IMR-90 (cell line): ENCODE measurements around the gene GRHL3. TPM values are rescaled to one million over a fixed set of nuclear protein-coding genes. Genes with fewer than 3 reads are reported as not detected.

Experiments
- ATAC-seq: fragments of 200-7000 bp; cut with Tn5 transposase; 2 replicates; pipeline ENCODE4 v1.9.1; 2020; ENCODE audit warnings: low read depth, mild to moderate bottlenecking, moderate library complexity
- BruUV-seq: library from RNA; stranded (reverse); fragments of 400-500 nt; replicated peaks from 2 replicates; lab custom pipeline; 2021; lab: Mats Ljungman, UMichigan
- CTCF ChIA-PET: fragments of 300-600 bp; formaldehyde crosslinking; extraction: SDS; loops from one replicate; lab custom pipeline; 2021; ENCODE audit warnings: antibody characterized with exemption; lab: Yijun Ruan, JAX
- POLR2A ChIA-PET: fragments of 300-600 bp; sonication (Branson Sonifier 250); formaldehyde crosslinking; loops from one replicate; lab custom pipeline; 2022; ENCODE audit warnings: antibody characterized with exemption; ENCODE audit not compliant: unreplicated experiment; lab: Charles Lee
- DNase-seq: peaks from one replicate; pipeline ENCODE4 v3.0.0; 2013
- H2AFZ ChIP-seq: replicated peaks from 2 replicates; pipeline ENCODE3; 2013; ENCODE audit warnings: low read length, mild to moderate bottlenecking; ENCODE audit not compliant: poor library complexity
- H2AK5ac ChIP-seq: 2 replicates; pipeline ENCODE4 v1.6.1; 2013; ENCODE audit warnings: low read depth, low read length, inconsistent platforms
- H2AK9ac ChIP-seq: replicated peaks from 2 replicates; pipeline ENCODE3; 2013; ENCODE audit warnings: mild to moderate bottlenecking, low read depth, low read length, moderate library complexity; ENCODE audit not compliant: poor library complexity
- H2BK120ac ChIP-seq: 2 replicates; pipeline ENCODE4 v1.6.1; 2013; ENCODE audit warnings: low read depth, low read length, inconsistent platforms
- H2BK15ac ChIP-seq: 3 replicates; pipeline ENCODE4 v1.6.1; 2013; ENCODE audit warnings: low read depth, low read length, inconsistent platforms
- H2BK20ac ChIP-seq: 2 replicates; pipeline ENCODE4 v1.6.1; 2013; ENCODE audit warnings: low read depth, mild to moderate bottlenecking, inconsistent platforms, low read length, moderate library complexity
- H2BK5ac ChIP-seq: 2 replicates; pipeline ENCODE4 v1.6.1; 2013; ENCODE audit warnings: mild to moderate bottlenecking, low read depth, low read length, inconsistent platforms; ENCODE audit not compliant: poor library complexity, severe bottlenecking
- H3K14ac ChIP-seq: replicated peaks from 2 replicates; pipeline ENCODE4 v1.6.1; 2013; ENCODE audit warnings: low read depth, low read length, inconsistent platforms
- H3K18ac ChIP-seq: 2 replicates; pipeline ENCODE4 v1.6.1; 2013; ENCODE audit warnings: low read depth, low read length, control low read depth
- H3K23ac ChIP-seq: 2 replicates; pipeline ENCODE4 v1.6.1; 2013; ENCODE audit warnings: low read depth, low read length, inconsistent platforms
- H3K27ac ChIP-seq: 2 replicates; pipeline ENCODE4 v1.5.1; 2013; ENCODE audit warnings: mild to moderate bottlenecking, control low read depth, low read length; ENCODE audit not compliant: insufficient read depth
- H3K27me3 ChIP-seq: 2 replicates; pipeline ENCODE4 v1.6.1; 2013; ENCODE audit warnings: low read length; ENCODE audit not compliant: control insufficient read depth, insufficient read depth
- H3K36me3 ChIP-seq: 2 replicates; pipeline ENCODE4 v1.6.1; 2013; ENCODE audit warnings: low read length, mixed read lengths; ENCODE audit not compliant: control insufficient read depth, insufficient read depth
- H3K4ac ChIP-seq: 2 replicates; pipeline ENCODE4 v1.6.1; 2013; ENCODE audit warnings: low read depth, low read length, inconsistent platforms
- H3K4me1 ChIP-seq: 2 replicates; pipeline ENCODE4 v1.6.1; 2013; ENCODE audit warnings: low read length, mixed read lengths; ENCODE audit not compliant: control insufficient read depth, insufficient read depth
- H3K4me2 ChIP-seq: 2 replicates; pipeline ENCODE4 v1.6.1; 2013; ENCODE audit warnings: low read depth, mild to moderate bottlenecking, control low read depth, low read length, moderate library complexity
- H3K4me3 ChIP-seq: 2 replicates; pipeline ENCODE4 v1.5.1; 2013; ENCODE audit warnings: low read depth, mild to moderate bottlenecking, control low read depth, low read length, moderate library complexity; ENCODE audit not compliant: insufficient read depth
- H3K56ac ChIP-seq: 2 replicates; pipeline ENCODE4 v1.6.1; 2013; ENCODE audit warnings: low read length, inconsistent platforms; ENCODE audit not compliant: insufficient read depth; ENCODE audit errors: extremely low read depth
- H3K79me1 ChIP-seq, 2 experiments: 2 replicates each; pipeline ENCODE4 v1.6.1; 2013; ENCODE audit warnings: low read length in 2 of 2, inconsistent platforms in 1 of 2, low read depth in 1 of 2
- H3K9ac ChIP-seq: 2 replicates; pipeline ENCODE4 v1.6.1; 2013; ENCODE audit warnings: low read depth, low read length, control low read depth
- H3K9me1 ChIP-seq: 2 replicates; pipeline ENCODE4 v1.6.1; 2013; ENCODE audit warnings: low read length, inconsistent platforms; ENCODE audit not compliant: insufficient read depth
- H3K9me3 ChIP-seq: 2 replicates; pipeline ENCODE4 v1.6.1; 2013; ENCODE audit warnings: low read length; ENCODE audit not compliant: control insufficient read depth, insufficient read depth
- H4K20me1 ChIP-seq: 2 replicates; pipeline ENCODE4 v1.6.1; 2013; ENCODE audit warnings: low read length, inconsistent platforms; ENCODE audit not compliant: insufficient read depth
- H4K5ac ChIP-seq: 2 replicates; pipeline ENCODE4 v1.6.1; 2013; ENCODE audit warnings: mild to moderate bottlenecking, low read depth, low read length, control low read depth
- H4K8ac ChIP-seq, 2 experiments: 2 replicates each; pipeline ENCODE4 v1.6.1; 2013; ENCODE audit warnings: low read depth in 2 of 2, low read length in 2 of 2, control low read depth in 1 of 2, inconsistent platforms in 1 of 2
- H4K91ac ChIP-seq: 2 replicates; pipeline ENCODE4 v1.6.1; 2013; ENCODE audit warnings: low read depth, low read length, inconsistent platforms; ENCODE audit not compliant: insufficient read depth
- BHLHE40 ChIP-seq: fragments of 150-350 bp; IDR thresholded peaks from 2 replicates; pipeline ENCODE4 v1.6.1; 2016; ENCODE audit warnings: mild to moderate bottlenecking, low read depth, low read length
- MAFK ChIP-seq: IDR thresholded peaks from 2 replicates; pipeline ENCODE4 v1.6.1; 2012; ENCODE audit warnings: low read depth, low read length, improper control_type of control experiment
- MAZ ChIP-seq: IDR thresholded peaks from 2 replicates; pipeline ENCODE4 v1.6.1; 2012; ENCODE audit warnings: low read depth, mild to moderate bottlenecking, low read length, improper control_type of control experiment, moderate library complexity, borderline replicate concordance
- MXI1 ChIP-seq: IDR thresholded peaks from 2 replicates; pipeline ENCODE4 v1.6.1; 2012; ENCODE audit warnings: low read depth, mild to moderate bottlenecking, low read length, moderate library complexity, borderline replicate concordance
- NFE2L2 ChIP-seq: fragments of 150-350 bp; IDR thresholded peaks from 2 replicates; pipeline ENCODE4 v1.6.1; 2016; ENCODE audit warnings: low read depth, mild to moderate bottlenecking, low read length
- POLR2A ChIP-seq: IDR thresholded peaks from 2 replicates; pipeline ENCODE4 v1.6.1; 2012; ENCODE audit warnings: mild to moderate bottlenecking, low read depth, low read length
- RAD21 ChIP-seq: IDR thresholded peaks from 2 replicates; pipeline ENCODE4 v1.6.1; 2012; ENCODE audit warnings: low read length, improper control_type of control experiment
- RCOR1 ChIP-seq: IDR thresholded peaks from 2 replicates; pipeline ENCODE4 v1.6.1; 2012; ENCODE audit warnings: mild to moderate bottlenecking, low read length, improper control_type of control experiment; ENCODE audit not compliant: insufficient replicate concordance
- RFX5 ChIP-seq: IDR thresholded peaks from 2 replicates; pipeline ENCODE4 v1.8.0; 2012; ENCODE audit warnings: low read depth, mild to moderate bottlenecking, low read length, moderate library complexity
- SMC3 ChIP-seq: fragments of 150-350 bp; IDR thresholded peaks from 2 replicates; pipeline ENCODE4 v1.6.1; 2016; ENCODE audit warnings: low read depth, mild to moderate bottlenecking, antibody characterized with exemption, low read length, moderate library complexity
- WGBS, 2 experiments: methylation state at CpG; one replicate each; pipeline versions ENCODE4 v1.1.5 to v1.1.7; 2013; ENCODE audit warnings: missing lambda C conversion rate in 2 of 2; ENCODE audit not compliant: insufficient read length in 1 of 2; ENCODE audit errors: extremely low coverage in 2 of 2; 5-methylcytosine and 5-hydroxymethylcytosine counted together
- dilution Hi-C: fragments of 300-500 bp; cut with HindIII; formaldehyde crosslinking; loops from one replicate; pipeline ENCODE4 v1.14.3; 2018; ENCODE audit warnings: low sequenced_read_pairs; ENCODE audit not compliant: unreplicated experiment
- in situ Hi-C: fragments of 300-500 bp; cut with MboI; formaldehyde crosslinking; loops from 3 replicates; pipeline ENCODE4 v1.14.3; 2019; ENCODE audit warnings: low sequenced_read_pairs, inconsistent platforms, mixed read lengths
- intact Hi-C: fragments of 100-400 bp; cut with micrococcal nuclease; formaldehyde crosslinking; loops from 2 replicates; pipeline ENCODE4 v1.10.0; 2022
- polyA plus RNA-seq, 3 experiments: library from polyadenylated mRNA; depleted of rRNA; stranded (reverse); fragments of >200 nt; gene quantifications; 2 replicates each; pipeline ENCODE4 v1.2.3, GENCODE V29; 2012; ENCODE audit warnings: low replicate concordance in 1 of 3
- total RNA-seq: library from RNA; depleted of rRNA; stranded (reverse); fragments of >200 nt; gene quantifications from 2 replicates; pipeline ENCODE4 v1.2.3, GENCODE V29; 2012
- TF ChIP-seq, protein P1 (sequence below): fragments of 150-350 bp; IDR thresholded peaks from 2 replicates; pipeline ENCODE4 v1.6.1; 2016; ENCODE audit warnings: low read depth, mild to moderate bottlenecking, low read length, moderate library complexity, borderline replicate concordance
- TF ChIP-seq, protein P2 (sequence below): fragments of 150-350 bp; IDR thresholded peaks from 2 replicates; pipeline ENCODE4 v1.6.1; 2017; ENCODE audit warnings: mild to moderate bottlenecking, antibody characterized with exemption, low read length, low read depth
- TF ChIP-seq, protein P3 (sequence below): conservative IDR thresholded peaks from 2 replicates; pipeline ENCODE4 v1.5.1; 2012; ENCODE audit warnings: mild to moderate bottlenecking, low read depth, low read length, improper control_type of control experiment

GRHL3 gene
- total and polyA plus RNA-seq, 2 of the 4 experiments (the other 2 are of a cell fraction): not detected

DNA sequence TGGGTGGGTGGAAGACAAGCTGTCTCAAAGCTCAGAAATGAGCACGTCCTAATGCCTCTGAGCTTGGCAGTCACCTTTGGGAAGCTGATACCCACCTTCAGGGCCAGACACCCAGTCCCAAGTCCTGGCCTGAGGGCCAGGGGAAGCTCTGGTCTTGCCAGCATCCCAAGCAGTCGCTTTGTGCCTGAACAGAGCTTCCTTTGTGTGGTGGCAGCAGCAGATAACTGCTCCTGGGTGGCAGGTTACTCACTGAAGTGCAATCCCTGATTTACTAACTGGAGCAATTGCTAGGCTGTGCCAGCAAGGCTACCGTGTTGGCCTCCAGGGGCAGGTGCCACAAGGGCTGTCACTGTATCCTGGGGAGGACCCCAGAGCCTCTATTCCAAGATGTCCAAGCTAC, 40.4 kb upstream of the GRHL3 start:
- in situ Hi-C loops (no loop called here), dilution Hi-C loops (no loop called here), intact Hi-C loops (no loop called here)
- no TSS peak for BruUV-seq
- no peaks in the 10 kb centered on the region for H3K79me1 ChIP-seq
- H3K27me3 ChIP-seq: peaks cover 25% of the 10 kb centered on the region
- no peak for DNase-seq
- H4K20me1 ChIP-seq: no peaks in the 10 kb centered on the region
- H3K4ac ChIP-seq: no peak overlapping the region
- H2BK5ac ChIP-seq: no peak overlapping the region
- H3K18ac ChIP-seq: no peak overlapping the region
- ChIA-PET POLR2A (no interaction called here), CTCF (no interaction called here)
- no peak overlapping the region for H2BK15ac ChIP-seq
- H3K36me3 ChIP-seq: no peaks in the 10 kb centered on the region
- no peak overlapping the region for H3K4me3 ChIP-seq
- 80% methylated on average over 1 of the region's 3 CpGs; no CpG with 5 or more reads in 1 of the 2 experiments for WGBS, 2 experiments
- no peak overlapping the region for H3K14ac ChIP-seq
- no peak overlapping the region for H3K56ac ChIP-seq
- ATAC-seq: no peak
- H2BK20ac ChIP-seq: no peak overlapping the region
- H2AK9ac ChIP-seq: peak overlapping the region; percentile 28
- H2BK120ac ChIP-seq: no peak overlapping the region
- TF ChIP-seq, protein P1, sequence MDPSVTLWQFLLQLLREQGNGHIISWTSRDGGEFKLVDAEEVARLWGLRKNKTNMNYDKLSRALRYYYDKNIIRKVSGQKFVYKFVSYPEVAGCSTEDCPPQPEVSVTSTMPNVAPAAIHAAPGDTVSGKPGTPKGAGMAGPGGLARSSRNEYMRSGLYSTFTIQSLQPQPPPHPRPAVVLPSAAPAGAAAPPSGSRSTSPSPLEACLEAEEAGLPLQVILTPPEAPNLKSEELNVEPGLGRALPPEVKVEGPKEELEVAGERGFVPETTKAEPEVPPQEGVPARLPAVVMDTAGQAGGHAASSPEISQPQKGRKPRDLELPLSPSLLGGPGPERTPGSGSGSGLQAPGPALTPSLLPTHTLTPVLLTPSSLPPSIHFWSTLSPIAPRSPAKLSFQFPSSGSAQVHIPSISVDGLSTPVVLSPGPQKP: no peak
- TF ChIP-seq NFE2L2: no peak
- no peak for TF ChIP-seq RAD21
- TF ChIP-seq, protein P2, sequence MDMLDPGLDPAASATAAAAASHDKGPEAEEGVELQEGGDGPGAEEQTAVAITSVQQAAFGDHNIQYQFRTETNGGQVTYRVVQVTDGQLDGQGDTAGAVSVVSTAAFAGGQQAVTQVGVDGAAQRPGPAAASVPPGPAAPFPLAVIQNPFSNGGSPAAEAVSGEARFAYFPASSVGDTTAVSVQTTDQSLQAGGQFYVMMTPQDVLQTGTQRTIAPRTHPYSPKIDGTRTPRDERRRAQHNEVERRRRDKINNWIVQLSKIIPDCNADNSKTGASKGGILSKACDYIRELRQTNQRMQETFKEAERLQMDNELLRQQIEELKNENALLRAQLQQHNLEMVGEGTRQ: no peak
- TF ChIP-seq POLR2A: no peak
- no peak for TF ChIP-seq BHLHE40
- TF ChIP-seq RFX5: no peak
- TF ChIP-seq MXI1: no peak
- no peak for TF ChIP-seq RCOR1
- no peak for TF ChIP-seq MAFK
- no peak for TF ChIP-seq SMC3
- TF ChIP-seq, protein P3, sequence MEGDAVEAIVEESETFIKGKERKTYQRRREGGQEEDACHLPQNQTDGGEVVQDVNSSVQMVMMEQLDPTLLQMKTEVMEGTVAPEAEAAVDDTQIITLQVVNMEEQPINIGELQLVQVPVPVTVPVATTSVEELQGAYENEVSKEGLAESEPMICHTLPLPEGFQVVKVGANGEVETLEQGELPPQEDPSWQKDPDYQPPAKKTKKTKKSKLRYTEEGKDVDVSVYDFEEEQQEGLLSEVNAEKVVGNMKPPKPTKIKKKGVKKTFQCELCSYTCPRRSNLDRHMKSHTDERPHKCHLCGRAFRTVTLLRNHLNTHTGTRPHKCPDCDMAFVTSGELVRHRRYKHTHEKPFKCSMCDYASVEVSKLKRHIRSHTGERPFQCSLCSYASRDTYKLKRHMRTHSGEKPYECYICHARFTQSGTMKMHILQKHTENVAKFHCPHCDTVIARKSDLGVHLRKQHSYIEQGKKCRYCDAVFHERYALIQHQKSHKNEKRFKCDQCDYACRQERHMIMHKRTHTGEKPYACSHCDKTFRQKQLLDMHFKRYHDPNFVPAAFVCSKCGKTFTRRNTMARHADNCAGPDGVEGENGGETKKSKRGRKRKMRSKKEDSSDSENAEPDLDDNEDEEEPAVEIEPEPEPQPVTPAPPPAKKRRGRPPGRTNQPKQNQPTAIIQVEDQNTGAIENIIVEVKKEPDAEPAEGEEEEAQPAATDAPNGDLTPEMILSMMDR: no peak
- TF ChIP-seq MAZ: no peak
- H4K5ac ChIP-seq: no peak overlapping the region
- no peak overlapping the region for H3K9ac ChIP-seq
- H3K23ac ChIP-seq: no peak overlapping the region
- H3K4me2 ChIP-seq: no peak overlapping the region
- H2AK5ac ChIP-seq: no peak overlapping the region
- H4K8ac ChIP-seq: no peak overlapping the region
- peaks cover 2% of the 10 kb centered on the region; the same call in 1 of the 2 replicates for H3K4me1 ChIP-seq
- H3K9me1 ChIP-seq: 0 out of 2 replicates have a peak, but pooled peaks cover 5% of the 10 kb centered on the region
- H3K27ac ChIP-seq: no peak overlapping the region
- H4K91ac ChIP-seq: no peak overlapping the region
- H3K9me3 ChIP-seq: peaks cover 3% of the 10 kb centered on the region; the same call in 1 of the 2 replicates
- H2AFZ ChIP-seq: no peak overlapping the region
